PC-9 (cell line): ENCODE measurements around the gene TNK1. TPM values are rescaled to one million over a fixed set of nuclear protein-coding genes. Genes with fewer than 3 reads are reported as not detected.
"Not testable (repeated sequence)": the region's sequence is repeated elsewhere in the genome, so short reads cannot be mapped to it uniquely, and the experiment has no call there.

Experiments
- BruUV-seq: library from RNA; stranded (reverse); fragments of 400-500 nt; replicated peaks from 2 replicates; lab custom pipeline; 2021; lab: Mats Ljungman, UMichigan
- CTCF ChIA-PET: fragments of 300-600 bp; sonication (Branson Sonifier 250); formaldehyde crosslinking; loops from one replicate; lab custom pipeline; 2022; ENCODE audit warnings: antibody characterized with exemption; lab: Charles Lee
- POLR2A ChIA-PET: fragments of 300-600 bp; sonication (Branson Sonifier 250); formaldehyde crosslinking; loops from one replicate; lab custom pipeline; 2022; ENCODE audit warnings: antibody characterized with exemption; ENCODE audit not compliant: unreplicated experiment; lab: Charles Lee
- DNase-seq, 2 experiments: peaks; one replicate each; pipeline versions ENCODE4 v3.0.0 to v3.0.0-alpha.2; 2015 to 2022; ENCODE audit warnings: mixed read lengths in 1 of 2
- H2AFZ ChIP-seq: fragments of 200-600 bp; sonication (generic); 2 replicates; pipeline ENCODE4 v1.8.1; 2017; ENCODE audit warnings: antibody characterized with exemption
- H3F3A ChIP-seq: fragments of 200-600 bp; sonication (generic); 2 replicates; pipeline ENCODE4 v1.8.1; 2017; ENCODE audit warnings: antibody characterized with exemption, mild to moderate bottlenecking, low read depth; ENCODE audit not compliant: insufficient read depth
- H3K27ac ChIP-seq: fragments of 200-600 bp; sonication (generic); 2 replicates; pipeline ENCODE4 v1.6.1; 2016; ENCODE audit warnings: mixed run types
- H3K27me3 ChIP-seq: fragments of 200-600 bp; sonication (generic); 2 replicates; pipeline ENCODE4 v1.6.1; 2016; ENCODE audit warnings: low read depth, mixed run types; ENCODE audit not compliant: insufficient read depth
- H3K36me3 ChIP-seq: fragments of 200-600 bp; sonication (generic); 2 replicates; pipeline ENCODE4 v1.6.1; 2016; ENCODE audit warnings: low read depth, mixed run types
- H3K4me1 ChIP-seq: fragments of 200-600 bp; sonication (generic); replicated peaks from 2 replicates; pipeline ENCODE4 v1.6.1; 2016; ENCODE audit warnings: mixed run types; ENCODE audit not compliant: insufficient read depth
- H3K4me2 ChIP-seq: fragments of 200-600 bp; sonication (generic); 2 replicates; pipeline ENCODE4 v1.6.1; 2017; ENCODE audit warnings: mixed run types
- H3K4me3 ChIP-seq: fragments of 200-600 bp; sonication (generic); 2 replicates; pipeline ENCODE4 v1.6.1; 2016; ENCODE audit warnings: mixed run types
- H3K79me2 ChIP-seq: fragments of 200-600 bp; sonication (generic); 2 replicates; pipeline ENCODE4 v1.6.1; 2017; ENCODE audit warnings: low read depth, mixed run types
- H3K9me2 ChIP-seq: fragments of 200-600 bp; sonication (generic); 2 replicates; pipeline ENCODE4 v1.8.1; 2017; ENCODE audit warnings: mild to moderate bottlenecking; ENCODE audit not compliant: insufficient read depth
- H3K9me3 ChIP-seq: fragments of 200-600 bp; sonication (generic); 2 replicates; pipeline ENCODE4 v1.8.1; 2016; ENCODE audit warnings: low read depth; ENCODE audit not compliant: insufficient read depth
- H4K20me1 ChIP-seq: fragments of 200-600 bp; sonication (generic); 2 replicates; pipeline ENCODE4 v1.8.1; 2017; ENCODE audit not compliant: insufficient read depth
- CTCF ChIP-seq: fragments of 200-600 bp; sonication (generic); conservative IDR thresholded peaks from 2 replicates; pipeline ENCODE4 v1.6.1; 2017; ENCODE audit warnings: mixed run types, antibody characterized with exemption, mild to moderate bottlenecking, moderate library complexity
- EZH2 ChIP-seq: fragments of 200-600 bp; sonication (generic); IDR thresholded peaks from 2 replicates; pipeline ENCODE4 v1.8.0; 2017; ENCODE audit warnings: antibody characterized with exemption, low read depth
- intact Hi-C: fragments of 100-400 bp; cut with micrococcal nuclease; formaldehyde crosslinking; loops from one replicate; pipeline ENCODE4 v1.10.0; 2022; ENCODE audit not compliant: unreplicated experiment
- total RNA-seq: library from RNA; stranded (reverse); gene quantifications from 2 replicates; pipeline ENCODE4 v1.2.3, GENCODE V29; 2021

Gene TNK1
- total RNA-seq, 1 experiment from 2014 or later, result 18.8 TPM

GRCh38 chr17:7334938-7335538 lies 45.9 kb upstream of the TNK1 start:
- H3K4me2 ChIP-seq, result no peak overlapping the region
- POLR2A ChIA-PET, result interaction anchor here (0.6 kb wide), 1 partner anchor 97 kb away, joined by 3 read pairs; no protein-coding TSS in a partner anchor
- CTCF ChIA-PET, result no interaction called here

GRCh38 chr17:7335765-7336164 lies 45.1 kb upstream of the TNK1 start:
- H3K36me3 ChIP-seq, H3K4me1 ChIP-seq, BruUV-seq, intact Hi-C loops, H3K27me3 ChIP-seq, H4K20me1 ChIP-seq, H3K9me3 ChIP-seq, CTCF ChIA-PET, H3K9me2 ChIP-seq, H3F3A ChIP-seq, DNase-seq, H3K4me2 ChIP-seq, H3K27ac ChIP-seq, H3K4me3 ChIP-seq, H3K79me2 ChIP-seq, POLR2A ChIA-PET, H2AFZ ChIP-seq: not testable (repeated sequence)

More at GRCh38 chr17:7334938-7335538, 45.9 kb upstream of the TNK1 start:
- TF ChIP-seq EZH2, result no peak
- TF ChIP-seq CTCF, result no peak
- H3K79me2 ChIP-seq, result no peaks in the 10 kb centered on the region
- no peak overlapping the region for H3K27ac ChIP-seq
- no peak overlapping the region for H2AFZ ChIP-seq
- no peaks in the 10 kb centered on the region for H3K36me3 ChIP-seq
- no TSS peak for BruUV-seq
- H4K20me1 ChIP-seq, result no peaks in the 10 kb centered on the region
- no peaks in the 10 kb centered on the region for H3K27me3 ChIP-seq
- peaks cover 7% of the 10 kb centered on the region; the same call in 1 of the 2 replicates for H3K4me1 ChIP-seq
- H3K9me2 ChIP-seq, result no peaks in the 10 kb centered on the region
- DNase-seq, result no peak
- H3K9me3 ChIP-seq, result no peaks in the 10 kb centered on the region
- intact Hi-C loops, result no loop called here
- no peak overlapping the region for H3K4me3 ChIP-seq
- H3F3A ChIP-seq, result peaks cover 5% of the 10 kb centered on the region; the same call in 1 of the 2 replicates

GRCh38 chr17:7336240-7337175 lies 44.4 kb upstream of the TNK1 start, which contains the start of gene ACAP1:
Gene ACAP1 (plus strand): TSS chr17:7336529. CDS start chr17:7336735, 206 bp downstream.
- Histone ChIP-seq H3K9me2 (no peaks in the 10 kb centered on the region), H3K36me3 (no peaks in the 10 kb centered on the region), H3K9me3 (no peaks in the 10 kb centered on the region), H3K4me2 (no peak within 1 kb of the TSS), H3K79me2 (no peaks in the 10 kb centered on the region), H2AFZ (no peak within 1 kb of the TSS), H3K27me3 (no peaks in the 10 kb centered on the region), H3K27ac (no peak within 1 kb of the TSS), H3K4me3 (no peak within 1 kb of the TSS), H4K20me1 (no peaks in the 10 kb centered on the region), H3K4me1 (no peaks in the 10 kb centered on the region), H3F3A (no peaks in the 10 kb centered on the region; the same call in 1 of the 2 replicates)
- no TSS peak for BruUV-seq
- no peak for DNase-seq
- ChIA-PET POLR2A (no interaction called here), CTCF (interaction anchor here (1.4 kb wide), 1 partner anchor 9 kb away, joined by 4 read pairs; no protein-coding TSS in a partner anchor)
- intact Hi-C loops, result no loop called here
- TF ChIP-seq EZH2 (no peak), CTCF (no peak)

- DNase-seq, BruUV-seq, H3K4me3 ChIP-seq, H3K9me3 ChIP-seq, H2AFZ ChIP-seq, H3F3A ChIP-seq, H3K4me1 ChIP-seq, intact Hi-C loops, H3K36me3 ChIP-seq, H3K27ac ChIP-seq, H4K20me1 ChIP-seq, H3K27me3 ChIP-seq, H3K4me2 ChIP-seq, H3K9me2 ChIP-seq, H3K79me2 ChIP-seq, POLR2A ChIA-PET: not testable (repeated sequence)
- CTCF ChIA-PET, result interaction anchor here (0.6 to 1.4 kb wide), 2 partner anchors 8 to 379 kb away, joined by 3 to 4 read pairs; no protein-coding TSS in a partner anchor
These were observed 43.3 kb upstream of the TNK1 start for GRCh38 chr17:7337600-7337999.
